PC-3 (cell line): ENCODE measurements around the gene PJVK. TPM values are rescaled to one million over a fixed set of nuclear protein-coding genes. Genes with fewer than 3 reads are reported as not detected.

Source experiments
- ATAC-seq: fragments of 200-7000 bp; cut with Tn5 transposase; 2 replicates; pipeline ENCODE4 v1.9.1; 2020; ENCODE audit warnings: mild to moderate bottlenecking, moderate library complexity
- BruUV-seq: library from RNA; stranded (reverse); fragments of 400-500 nt; replicated peaks from 2 replicates; lab custom pipeline; 2021; lab: Mats Ljungman, UMichigan
- CTCF ChIA-PET: fragments of 300-600 bp; sonication (Branson Sonifier 250); formaldehyde crosslinking; loops from one replicate; lab custom pipeline; 2022; ENCODE audit warnings: antibody characterized with exemption; lab: Charles Lee
- POLR2A ChIA-PET: fragments of 300-600 bp; sonication (Branson Sonifier 250); formaldehyde crosslinking; loops from one replicate; lab custom pipeline; 2022; ENCODE audit warnings: antibody characterized with exemption; ENCODE audit not compliant: unreplicated experiment; lab: Charles Lee
- DNase-seq: peaks from one replicate; pipeline ENCODE4 v3.0.0-alpha.2; 2015
- H2AFZ ChIP-seq: fragments of 300-600 bp; sonication (generic); 2 replicates; pipeline ENCODE4 v1.6.0; 2016; ENCODE audit warnings: antibody characterized with exemption, low read length
- H3F3A ChIP-seq: fragments of 300-600 bp; sonication (generic); one replicate; pipeline ENCODE4 v1.6.0; 2017; ENCODE audit warnings: antibody characterized with exemption, low read length, control low read depth, mild to moderate bottlenecking; ENCODE audit not compliant: unreplicated experiment
- H3K27ac ChIP-seq: fragments of 300-600 bp; sonication (generic); 2 replicates; pipeline ENCODE4 v1.5.1; 2016; ENCODE audit warnings: mild to moderate bottlenecking, low read length
- H3K27me3 ChIP-seq: fragments of 300-600 bp; sonication (generic); 2 replicates; pipeline ENCODE4 v1.6.1; 2016; ENCODE audit warnings: low read length, mixed read lengths
- H3K36me3 ChIP-seq: fragments of 300-600 bp; sonication (generic); 2 replicates; pipeline ENCODE4 v1.6.1; 2016; ENCODE audit warnings: low read depth, mixed run types, low read length, mixed read lengths
- H3K4me1 ChIP-seq: fragments of 300-600 bp; sonication (generic); 2 replicates; pipeline ENCODE4 v1.5.1; 2016; ENCODE audit warnings: low read length; ENCODE audit not compliant: insufficient read depth
- H3K4me2 ChIP-seq: fragments of 300-600 bp; sonication (generic); 2 replicates; pipeline ENCODE4 v1.6.0; 2016; ENCODE audit warnings: low read length
- H3K4me3 ChIP-seq: fragments of 300-600 bp; sonication (generic); 2 replicates; pipeline ENCODE4 v1.5.1; 2016; ENCODE audit warnings: mild to moderate bottlenecking, low read length, mixed read lengths
- H3K79me2 ChIP-seq: fragments of 300-600 bp; sonication (generic); 2 replicates; pipeline ENCODE4 v1.6.1; 2017; ENCODE audit warnings: low read length, mixed read lengths
- H3K9ac ChIP-seq: fragments of 300-600 bp; sonication (generic); 2 replicates; pipeline ENCODE4 v1.6.0; 2016; ENCODE audit warnings: mild to moderate bottlenecking, low read length
- H3K9me2 ChIP-seq: fragments of 300-600 bp; sonication (generic); replicated peaks from 2 replicates; pipeline ENCODE4 v1.6.1; 2016; ENCODE audit warnings: mixed run types, low read length, mixed read lengths
- H3K9me3 ChIP-seq: fragments of 300-600 bp; sonication (generic); 2 replicates; pipeline ENCODE4 v1.6.1; 2016; ENCODE audit warnings: low read length, mixed read lengths
- H4K20me1 ChIP-seq: fragments of 300-600 bp; sonication (generic); 2 replicates; pipeline ENCODE4 v1.6.1; 2016; ENCODE audit warnings: low read length, mixed read lengths
- EZH2 ChIP-seq: fragments of 300-600 bp; sonication (generic); IDR thresholded peaks from one replicate; pipeline ENCODE4 v1.6.1; 2017; ENCODE audit warnings: antibody characterized with exemption, mild to moderate bottlenecking, low read length; ENCODE audit not compliant: unreplicated experiment
- EZH2phosphoT487 ChIP-seq: fragments of 300-600 bp; sonication (generic); IDR thresholded peaks from 2 replicates; pipeline ENCODE4 v1.6.1; 2018; ENCODE audit warnings: mild to moderate bottlenecking, antibody characterized with exemption, low read length, borderline replicate concordance
- intact Hi-C: fragments of 100-400 bp; cut with micrococcal nuclease; formaldehyde crosslinking; loops from 2 replicates; pipeline ENCODE4 v1.9.0; 2023
- total RNA-seq: library from RNA; depleted of rRNA; stranded (reverse); fragments of >200 nt; gene quantifications from 2 replicates; pipeline ENCODE4 v1.2.3, GENCODE V29; 2014
- TF ChIP-seq, protein P1 (sequence below): fragments of 300-600 bp; sonication (generic); conservative IDR thresholded peaks from 2 replicates; pipeline ENCODE4 v1.5.1; 2017; ENCODE audit warnings: antibody characterized with exemption, low read depth, mild to moderate bottlenecking, low read length

The PJVK gene
- total RNA-seq, 1 experiment from 2014 or later, result 0.87 TPM

DNA sequence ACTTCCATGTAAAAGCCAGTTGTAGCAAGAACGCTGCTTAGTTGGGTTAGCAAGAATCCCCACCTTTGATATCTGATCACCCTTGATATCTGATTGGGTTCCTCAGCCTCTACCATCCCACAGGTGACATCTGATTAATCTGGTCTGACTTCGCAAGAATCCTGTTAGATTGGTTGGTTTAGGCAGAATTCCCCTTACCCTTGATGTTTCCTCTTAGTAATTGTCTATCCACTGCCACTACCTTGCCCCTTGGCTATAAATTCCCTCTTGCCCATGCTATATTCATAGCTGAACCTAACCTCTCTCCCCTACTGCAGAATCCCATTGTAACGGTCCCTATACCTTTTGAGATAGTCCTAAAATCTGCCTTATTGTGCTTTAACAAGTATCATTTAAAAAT, 33.3 kb upstream of the PJVK start:
- no peak overlapping the region for H3K9ac ChIP-seq
- no TSS peak for BruUV-seq
- intact Hi-C loops, result loop anchor here (2.0 to 10.0 kb wide), 4 partner anchors 109 to 633 kb away; no protein-coding TSS in a partner anchor
- no peaks in the 10 kb centered on the region for H3K36me3 ChIP-seq
- H3K4me2 ChIP-seq, result no peak overlapping the region
- peaks cover 6% of the 10 kb centered on the region; the same call in 1 of the 2 replicates for H3K4me1 ChIP-seq
- H3K4me3 ChIP-seq, result no peak overlapping the region
- no peak overlapping the region for H2AFZ ChIP-seq
- no peaks in the 10 kb centered on the region for H3F3A ChIP-seq
- H3K9me3 ChIP-seq, result no peaks in the 10 kb centered on the region
- H3K27me3 ChIP-seq, result no peaks in the 10 kb centered on the region
- DNase-seq (no peak), ATAC-seq (no peak)
- H4K20me1 ChIP-seq, result no peaks in the 10 kb centered on the region
- no peaks in the 10 kb centered on the region for H3K79me2 ChIP-seq
- POLR2A ChIA-PET, result no interaction called here
- no peaks in the 10 kb centered on the region for H3K9me2 ChIP-seq
- CTCF ChIA-PET, result interaction anchor here (1.7 kb wide), 1 partner anchor 286 kb away, joined by 5 read pairs; no protein-coding TSS in a partner anchor
- TF ChIP-seq EZH2, result no peak
- TF ChIP-seq EZH2phosphoT487, result no peak
- TF ChIP-seq, protein P1, sequence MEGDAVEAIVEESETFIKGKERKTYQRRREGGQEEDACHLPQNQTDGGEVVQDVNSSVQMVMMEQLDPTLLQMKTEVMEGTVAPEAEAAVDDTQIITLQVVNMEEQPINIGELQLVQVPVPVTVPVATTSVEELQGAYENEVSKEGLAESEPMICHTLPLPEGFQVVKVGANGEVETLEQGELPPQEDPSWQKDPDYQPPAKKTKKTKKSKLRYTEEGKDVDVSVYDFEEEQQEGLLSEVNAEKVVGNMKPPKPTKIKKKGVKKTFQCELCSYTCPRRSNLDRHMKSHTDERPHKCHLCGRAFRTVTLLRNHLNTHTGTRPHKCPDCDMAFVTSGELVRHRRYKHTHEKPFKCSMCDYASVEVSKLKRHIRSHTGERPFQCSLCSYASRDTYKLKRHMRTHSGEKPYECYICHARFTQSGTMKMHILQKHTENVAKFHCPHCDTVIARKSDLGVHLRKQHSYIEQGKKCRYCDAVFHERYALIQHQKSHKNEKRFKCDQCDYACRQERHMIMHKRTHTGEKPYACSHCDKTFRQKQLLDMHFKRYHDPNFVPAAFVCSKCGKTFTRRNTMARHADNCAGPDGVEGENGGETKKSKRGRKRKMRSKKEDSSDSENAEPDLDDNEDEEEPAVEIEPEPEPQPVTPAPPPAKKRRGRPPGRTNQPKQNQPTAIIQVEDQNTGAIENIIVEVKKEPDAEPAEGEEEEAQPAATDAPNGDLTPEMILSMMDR, result no peak
- no peak overlapping the region for H3K27ac ChIP-seq

DNA sequence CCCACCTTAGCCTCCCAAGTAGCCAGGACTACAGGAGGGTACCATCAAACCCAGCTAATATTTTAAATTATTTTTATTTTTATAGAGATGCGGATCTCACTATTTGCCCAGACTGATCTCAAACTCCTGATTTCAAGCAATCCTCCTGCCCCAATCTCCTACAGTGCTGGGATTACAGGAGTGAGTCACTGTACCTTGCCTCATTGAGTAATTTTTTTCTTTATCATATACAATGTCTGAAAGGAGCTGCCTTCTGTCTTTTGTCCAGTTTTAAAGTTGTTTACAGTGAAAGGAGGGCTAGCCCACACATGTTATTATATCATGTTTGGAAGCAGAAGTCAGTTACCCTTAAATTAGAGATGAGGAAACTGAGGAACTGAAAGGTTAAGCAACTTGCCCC, 32.8 kb upstream of the PJVK start:
- ChIA-PET CTCF (interaction anchor here (1.0 to 1.7 kb wide), 3 partner anchors 110 to 286 kb away, joined by 4 to 5 read pairs (median 4); no protein-coding TSS in a partner anchor), POLR2A (no interaction called here)
- Histone ChIP-seq H3K79me2 (no peaks in the 10 kb centered on the region), H3K27ac (no peak overlapping the region), H2AFZ (no peak overlapping the region), H4K20me1 (no peaks in the 10 kb centered on the region), H3K9me3 (no peaks in the 10 kb centered on the region), H3K36me3 (no peaks in the 10 kb centered on the region), H3K4me3 (no peak overlapping the region), H3F3A (no peaks in the 10 kb centered on the region), H3K4me2 (no peak overlapping the region), H3K27me3 (no peaks in the 10 kb centered on the region), H3K9me2 (no peaks in the 10 kb centered on the region), H3K4me1 (peaks cover 6% of the 10 kb centered on the region; the same call in 1 of the 2 replicates), H3K9ac (no peak overlapping the region)
- peak; percentile 24 for DNase-seq
- intact Hi-C loops, result loop anchor here (2.0 to 10.0 kb wide), 4 partner anchors 110 to 634 kb away; no protein-coding TSS in a partner anchor
- ATAC-seq, result no peak
- TF ChIP-seq EZH2phosphoT487 (no peak), EZH2 (no peak)
- TF ChIP-seq, protein P1, result no peak
- no TSS peak for BruUV-seq

DNA sequence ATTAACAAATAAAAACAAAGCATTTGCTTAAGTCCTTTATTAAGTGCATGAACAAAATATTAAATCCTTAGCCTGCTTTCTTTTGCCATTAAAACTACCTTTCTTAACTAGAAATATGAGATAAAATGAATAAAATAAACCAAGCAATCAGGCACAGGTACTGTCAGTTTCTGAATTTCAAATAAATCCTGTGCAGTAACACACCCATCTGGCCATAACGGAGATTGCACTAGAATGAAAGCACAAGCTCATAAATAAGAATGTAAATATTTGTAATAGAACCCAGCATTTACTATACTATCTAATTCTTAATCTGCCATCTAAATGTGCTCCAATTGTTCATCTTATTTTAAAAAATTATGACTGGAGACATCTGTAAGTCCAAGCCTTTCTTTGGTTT, 32.1 kb upstream of the PJVK start:
- Histone ChIP-seq H3K4me3 (no peak overlapping the region), H2AFZ (no peak overlapping the region), H3K4me2 (no peak overlapping the region), H3K9me2 (no peaks in the 10 kb centered on the region), H3K27ac (no peak overlapping the region), H3K36me3 (no peaks in the 10 kb centered on the region), H3K9me3 (no peaks in the 10 kb centered on the region), H3K27me3 (no peaks in the 10 kb centered on the region), H3K4me1 (peaks cover 6% of the 10 kb centered on the region; the same call in 1 of the 2 replicates), H3K9ac (no peak overlapping the region), H3K79me2 (no peaks in the 10 kb centered on the region), H3F3A (no peaks in the 10 kb centered on the region), H4K20me1 (no peaks in the 10 kb centered on the region)
- no TSS peak for BruUV-seq
- ChIA-PET CTCF (interaction anchor here (0.6 to 1.7 kb wide), 13 partner anchors 11 to 619 kb away, joined by 3 to 9 read pairs (median 4); no protein-coding TSS in a partner anchor), POLR2A (interaction anchor here (0.6 kb wide), 2 partner anchors 49 to 347 kb away, joined by 3 read pairs; partner anchors contain the start of gene PDE11A)
- DNase-seq, result peak; percentile 64
- intact Hi-C loops, result loop anchor here (1.0 to 10.0 kb wide), 6 partner anchors 110 to 634 kb away; partner anchors contain the start of gene RBM45
- ATAC-seq, result peak; percentile 51
- TF ChIP-seq, protein P1, result peak; percentile 72
- TF ChIP-seq EZH2phosphoT487, result no peak
